GM21619 (cell line): ENCODE data around the gene BST2.

Experiments used
- ATAC-seq: cut with Tn5 transposase; IDR thresholded peaks from one replicate; pipeline ENCODE4 v1.9.1; 2021; ENCODE audit not compliant: unreplicated experiment

Gene BST2

DNA sequence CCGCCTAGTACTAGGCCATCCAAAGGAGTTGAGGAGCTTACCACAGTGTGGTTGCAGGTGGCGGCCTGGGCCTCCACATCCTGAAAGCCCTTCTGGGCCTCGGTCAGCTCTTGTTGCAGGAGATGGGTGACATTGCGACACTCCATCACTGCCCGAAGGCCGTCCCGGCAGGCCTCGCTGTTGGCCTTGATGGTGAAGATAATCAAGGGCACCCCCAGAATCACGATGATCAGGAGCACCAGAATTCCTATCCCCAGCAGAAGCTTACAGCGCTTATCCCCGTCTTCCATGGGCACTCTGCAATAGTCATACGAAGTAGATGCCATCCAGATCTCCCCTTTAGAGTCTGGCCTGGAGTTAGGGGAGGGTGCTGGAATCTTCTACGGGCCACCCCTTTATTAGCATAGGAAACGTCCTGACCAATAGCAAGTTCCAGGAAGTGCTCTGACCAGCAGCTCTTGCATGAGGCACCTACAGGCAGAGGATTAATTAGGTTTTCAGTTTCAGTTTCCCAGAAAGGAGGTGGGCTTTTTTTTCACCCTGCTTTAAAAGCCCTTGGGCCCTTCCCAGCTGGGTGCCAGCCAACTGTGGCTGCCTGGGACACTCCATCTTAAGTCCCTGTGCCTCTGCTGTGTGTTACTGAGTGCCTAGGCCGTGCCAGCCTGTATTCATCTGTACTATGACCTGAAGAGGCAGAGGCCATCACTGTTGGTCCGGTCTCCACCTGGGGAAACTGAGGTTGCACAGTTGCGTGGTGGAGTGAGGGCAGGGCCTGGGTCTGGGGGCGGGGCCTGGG is at the start of gene BST2:
Gene BST2, minus strand, starts transcription at position 381 of the 796 bp plus-strand sequence. Its CDS starts 55 bp downstream, at position 326.
- peak; percentile 74 for ATAC-seq

GRCh38 chr19:17454576-17455071 is 49.2 kb upstream of the BST2 start:
- ATAC-seq: no peak

GRCh38 chr19:17451820-17452219 is 46.4 kb upstream of the BST2 start:
- no peak for ATAC-seq

- ATAC-seq: no peak
Measured at GRCh38 chr19:17450264-17451075, 45.0 kb upstream of the BST2 start.

GRCh38 chr19:17448131-17448967 is 42.9 kb upstream of the BST2 start, which contains the start of gene TMEM221:
TMEM221 (minus strand) TSS chr19:17448668; CDS start chr19:17448462, 206 bp downstream.
- no peak for ATAC-seq

- ATAC-seq: no peak
Measured at GRCh38 chr19:17447704-17448130, 42.3 kb upstream of the BST2 start.

DNA sequence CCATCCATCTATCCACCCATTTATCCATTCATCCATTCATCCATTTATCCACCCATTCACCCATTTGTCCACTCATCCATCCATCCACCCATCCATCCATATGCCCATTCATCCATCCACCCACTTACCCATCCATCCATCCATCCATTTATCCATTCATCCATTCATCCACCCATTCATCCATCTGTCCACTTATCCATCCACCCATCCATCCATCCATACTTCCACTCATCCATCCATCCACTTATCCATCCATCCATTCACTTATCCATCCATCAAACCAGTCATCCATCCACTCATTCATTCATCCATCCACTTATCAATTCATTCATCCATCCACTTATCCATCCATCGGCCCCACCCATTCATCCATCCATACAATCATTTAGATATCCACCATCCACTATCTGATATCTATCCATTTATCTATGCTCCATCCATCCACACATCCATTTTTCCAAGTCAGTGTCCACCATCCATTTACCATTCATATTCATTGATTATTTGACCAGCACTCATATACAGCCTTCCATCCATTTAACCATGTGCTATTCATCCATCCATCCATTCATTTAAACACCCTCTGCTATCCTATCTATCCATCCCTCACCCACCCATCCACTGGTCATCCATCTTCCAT is 40.2 kb upstream of the BST2 start:
- ATAC-seq: no peak

GRCh38 chr19:17441241-17442021 is 36.0 kb upstream of the BST2 start:
- ATAC-seq: no peak

DNA sequence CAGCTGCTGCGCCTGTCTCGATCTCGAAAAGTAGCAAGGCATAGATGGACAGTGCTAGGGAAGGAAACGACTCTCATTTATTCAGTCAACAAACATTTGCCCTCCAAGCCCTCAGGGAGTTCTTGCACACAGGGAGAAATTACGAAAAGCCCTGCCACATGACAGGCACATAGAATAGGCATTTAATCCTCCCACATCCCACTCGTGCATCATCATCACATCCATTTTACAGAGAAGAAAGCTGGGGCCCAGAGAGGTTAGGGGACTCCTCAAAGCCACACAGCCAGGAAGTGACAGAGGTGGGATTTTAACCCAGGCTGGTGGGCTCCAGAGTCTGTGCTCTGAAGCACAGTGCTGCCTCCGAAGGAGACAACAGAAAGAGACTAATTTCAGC is 31.4 kb upstream of the BST2 start:
- no peak for ATAC-seq

DNA sequence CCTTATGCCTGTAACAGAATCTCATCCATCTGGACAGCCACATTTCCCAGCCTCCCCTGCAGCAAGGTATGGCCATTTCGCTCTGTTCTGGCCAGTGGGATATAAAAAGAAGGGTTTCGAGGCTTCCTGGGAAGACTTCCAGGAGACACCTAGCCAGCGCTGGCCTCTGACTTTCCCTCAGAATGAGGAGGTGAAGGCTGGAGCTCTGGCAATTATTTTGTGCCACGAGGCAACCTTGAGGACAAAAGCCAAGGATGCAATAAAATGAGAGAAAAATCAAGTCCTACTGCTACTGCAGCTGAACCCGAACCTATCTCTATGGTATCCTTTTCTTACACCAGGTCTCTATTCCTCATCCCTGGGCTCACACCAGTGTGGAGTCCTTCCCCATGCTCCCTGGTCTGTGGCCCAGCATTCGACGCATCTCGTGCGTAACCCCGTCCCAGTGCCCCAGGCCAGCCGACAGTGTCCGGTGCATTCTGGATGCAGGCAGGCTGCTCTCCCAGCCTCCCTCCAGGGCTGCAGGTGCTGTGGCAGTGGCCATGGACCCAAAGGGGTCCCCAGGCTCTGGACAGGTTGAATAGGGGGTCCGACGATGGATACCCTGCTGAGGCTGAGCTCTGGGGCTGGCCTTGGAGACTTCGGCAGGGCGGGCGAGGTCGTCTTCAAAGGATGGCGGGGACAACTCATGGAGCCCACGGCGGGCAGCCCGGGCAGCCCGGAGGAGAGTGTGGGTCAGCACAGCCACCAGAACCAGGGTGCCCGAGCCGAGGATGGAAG is 30.9 kb upstream of the BST2 start:
- no peak for ATAC-seq

- no peak for ATAC-seq
Measured at GRCh38 chr19:17435218-17435617, 29.8 kb upstream of the BST2 start.

GRCh38 chr19:17431417-17431816 is 26.0 kb upstream of the BST2 start:
- no peak for ATAC-seq

GRCh38 chr19:17429641-17430113 is 24.2 kb upstream of the BST2 start:
- ATAC-seq: no peak

GRCh38 chr19:17424743-17425365 is 19.4 kb upstream of the BST2 start:
- no peak for ATAC-seq

GRCh38 chr19:17423429-17424208 is 18.2 kb upstream of the BST2 start:
- no peak for ATAC-seq

DNA sequence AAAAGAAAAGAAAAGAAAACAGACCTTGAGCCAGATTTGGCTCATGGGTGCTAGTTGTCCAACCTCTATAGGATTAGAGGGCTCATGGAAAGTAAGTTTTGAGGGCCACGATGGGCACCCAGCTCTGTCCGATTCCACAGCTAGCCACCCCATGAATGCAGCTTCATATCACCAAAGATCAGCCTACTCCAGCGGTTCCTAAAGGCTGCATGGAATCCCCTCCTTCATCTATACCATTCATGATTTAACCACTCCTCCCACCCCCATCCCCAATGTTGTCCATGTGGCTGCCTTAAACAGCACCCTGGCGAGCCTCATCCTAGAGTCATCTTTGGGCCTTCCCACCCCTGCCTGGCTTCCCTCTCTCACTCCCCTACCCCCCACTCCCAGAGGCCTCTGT is 16.5 kb upstream of the BST2 start:
- ATAC-seq: no peak

- peak; percentile 16 for ATAC-seq
Measured at GRCh38 chr19:17420475-17420924, 15.1 kb upstream of the BST2 start.
